SK-N-SH (cell line): ENCODE measurements around the gene DNHD1. TPM values are rescaled to one million over a fixed set of nuclear protein-coding genes. Genes with fewer than 3 reads are reported as not detected.

Source experiments
- CTCF ChIA-PET: fragments of 300-600, 350-600 bp; formaldehyde crosslinking; extraction: SDS; loops from one replicate; lab custom pipeline; 2021; lab: Yijun Ruan, JAX
- POLR2A ChIA-PET: fragments of 350-600 bp; sonication (Branson Sonifier 250); formaldehyde crosslinking; extraction: SDS; loops from one replicate; lab custom pipeline; 2020; ENCODE audit warnings: antibody characterized with exemption, inconsistent platforms; lab: Yijun Ruan, JAX
- DNase-seq: peaks from one replicate; pipeline ENCODE4 v3.0.0; 2012
- H2AFZ ChIP-seq: fragments of 200-600 bp; sonication (generic); 2 replicates; pipeline ENCODE4 v1.8.1; 2016; ENCODE audit warnings: antibody characterized with exemption, mild to moderate bottlenecking, low read depth
- H3F3A ChIP-seq: fragments of 200-600 bp; sonication (generic); replicated peaks from 2 replicates; pipeline ENCODE3; 2016; ENCODE audit warnings: antibody characterized with exemption, mild to moderate bottlenecking; ENCODE audit not compliant: insufficient read depth
- H3K27ac ChIP-seq, 2 experiments: fragments of 200-500 bp in 1 of 2; fragments of 200-600 bp in 1 of 2; sonication (Bioruptor generic) in 1 of 2; sonication (generic), shearing (Covaris generic) in 1 of 2; 2 replicates each; pipeline versions ENCODE4 v1.5.1 to v1.6.1; 2014 to 2016; ENCODE audit warnings: low read depth in 2 of 2, inconsistent platforms in 1 of 2, low read length in 1 of 2, mild to moderate bottlenecking in 1 of 2, mixed read lengths in 1 of 2
- H3K27me3 ChIP-seq: fragments of 200-600 bp; sonication (generic), shearing (Covaris generic); 2 replicates; pipeline ENCODE4 v1.6.1; 2016; ENCODE audit warnings: mixed run types; ENCODE audit not compliant: insufficient read depth
- H3K36me3 ChIP-seq, 2 experiments: fragments of 200-500 bp in 1 of 2; fragments of 200-600 bp in 1 of 2; sonication (Bioruptor generic) in 1 of 2; sonication (generic) in 1 of 2; replicated peaks in 1 of 2; 2 replicates each; pipeline versions ENCODE3 to v1.5.1; 2014 to 2016; ENCODE audit warnings: low read length in 1 of 2, mild to moderate bottlenecking in 1 of 2; ENCODE audit not compliant: insufficient read depth in 2 of 2, control insufficient read depth in 1 of 2
- H3K4me1 ChIP-seq, 2 experiments: fragments of 200-500 bp in 1 of 2; fragments of 200-600 bp in 1 of 2; sonication (Bioruptor generic) in 1 of 2; sonication (generic), shearing (Covaris generic) in 1 of 2; 2 replicates each; pipeline versions ENCODE4 v1.5.1 to v1.6.1; 2014 to 2016; ENCODE audit warnings: low read depth in 1 of 2, low read length in 1 of 2, mixed run types in 1 of 2; ENCODE audit not compliant: insufficient read depth in 2 of 2, control insufficient read depth in 1 of 2
- H3K4me2 ChIP-seq: fragments of 200-600 bp; sonication (generic), shearing (Covaris generic); 2 replicates; pipeline ENCODE4 v1.6.1; 2017; ENCODE audit warnings: mixed run types
- H3K4me3 ChIP-seq, 2 experiments: fragments of 200-500 bp in 1 of 2; fragments of 200-600 bp in 1 of 2; sonication (Bioruptor generic) in 1 of 2; sonication (generic), shearing (Covaris generic) in 1 of 2; 2 replicates each; pipeline versions ENCODE4 v1.5.1 to v1.8.1; 2014 to 2016; ENCODE audit warnings: low read depth in 2 of 2, inconsistent platforms in 1 of 2, low read length in 1 of 2, mild to moderate bottlenecking in 1 of 2, mixed read lengths in 1 of 2, moderate library complexity in 1 of 2
- H3K79me2 ChIP-seq: fragments of 200-600 bp; sonication (generic); 2 replicates; pipeline ENCODE4 v1.8.1; 2017; ENCODE audit warnings: mild to moderate bottlenecking; ENCODE audit not compliant: insufficient read depth
- H3K9ac ChIP-seq: fragments of 200-600 bp; sonication (generic); 2 replicates; pipeline ENCODE4 v1.6.1; 2017; ENCODE audit warnings: mixed run types
- H3K9me2 ChIP-seq: fragments of 200-600 bp; sonication (generic); 2 replicates; pipeline ENCODE4 v1.6.1; 2017; ENCODE audit warnings: mixed run types
- H3K9me3 ChIP-seq: fragments of 200-600 bp; sonication (generic); 2 replicates; pipeline ENCODE4 v1.6.1; 2017; ENCODE audit warnings: mixed run types, mild to moderate bottlenecking, moderate library complexity
- H4K20me1 ChIP-seq: fragments of 200-600 bp; sonication (generic); 2 replicates; pipeline ENCODE4 v1.6.1; 2017; ENCODE audit warnings: mild to moderate bottlenecking, mixed run types; ENCODE audit not compliant: insufficient read depth
- EZH2phosphoT487 ChIP-seq: fragments of 200-600 bp; sonication (generic); IDR thresholded peaks from 2 replicates; pipeline ENCODE4 v1.6.1; 2017; ENCODE audit warnings: low read depth, mixed run types, mild to moderate bottlenecking, antibody characterized with exemption, moderate library complexity, borderline replicate concordance
- GATA2 ChIP-seq: sonication (generic); formaldehyde crosslinking; IDR thresholded peaks from 2 replicates; pipeline ENCODE4 v1.5.0; 2020; ENCODE audit warnings: mild to moderate bottlenecking, missing genetic modification reagents
- IRF3 ChIP-seq: fragments of 150-350 bp; IDR thresholded peaks from 2 replicates; pipeline ENCODE4 v1.6.1; 2016; ENCODE audit warnings: mild to moderate bottlenecking, low read depth, low read length
- NRF1 ChIP-seq: IDR thresholded peaks from 2 replicates; pipeline ENCODE4 v1.6.1; 2012; ENCODE audit warnings: low read depth, mild to moderate bottlenecking, low read length
- RAD21 ChIP-seq: IDR thresholded peaks from 2 replicates; pipeline ENCODE4 v1.6.1; 2012; ENCODE audit warnings: mild to moderate bottlenecking, low read length
- RFX5 ChIP-seq: IDR thresholded peaks from 2 replicates; pipeline ENCODE4 v1.6.1; 2012; ENCODE audit warnings: mild to moderate bottlenecking, improper control_type of control experiment, low read length
- TEAD4 ChIP-seq: IDR thresholded peaks from 2 replicates; pipeline ENCODE4 v1.4.0; 2012; ENCODE audit warnings: mild to moderate bottlenecking, borderline replicate concordance; ENCODE audit not compliant: insufficient read depth
- USF2 ChIP-seq: fragments of 150-350 bp; IDR thresholded peaks from 2 replicates; pipeline ENCODE4 v1.6.1; 2017; ENCODE audit warnings: antibody characterized with exemption, low read length, low read depth, borderline replicate concordance
- YY1 ChIP-seq: IDR thresholded peaks from 2 replicates; pipeline ENCODE4 v1.4.0; 2012; ENCODE audit warnings: low read depth, mild to moderate bottlenecking
- WGBS: methylation state at CpG from one replicate; pipeline ENCODE4 v1.1.6; 2017; ENCODE audit warnings: low lambda C conversion rate; 5-methylcytosine and 5-hydroxymethylcytosine counted together
- polyA plus RNA-seq, 3 experiments: library from polyadenylated mRNA; depleted of rRNA; stranded (reverse); fragments of >200 nt; gene quantifications; 2 replicates each; pipeline ENCODE4 v1.2.3, GENCODE V29; 2012
- TF ChIP-seq, protein P1 (sequence below): fragments of 200-600 bp; sonication (generic); IDR thresholded peaks from 2 replicates; pipeline ENCODE4 v1.6.1; 2017; ENCODE audit warnings: antibody characterized with exemption, mild to moderate bottlenecking, moderate library complexity
- TF ChIP-seq, protein P2 (sequence below): IDR thresholded peaks from 2 replicates; pipeline ENCODE4 v1.6.1; 2012; ENCODE audit warnings: mild to moderate bottlenecking, low read depth, low read length, moderate library complexity

DNHD1 gene
- polyA plus RNA-seq, 1 of the 3 experiments (the other 2 are of a cell fraction): 5.3 TPM

- TF ChIP-seq EZH2phosphoT487 (no peak), IRF3 (no peak), RFX5 (no peak)
Measured at GRCh38 chr11:6553634-6554033, 56.6 kb downstream of the DNHD1 start (continued).

DNA sequence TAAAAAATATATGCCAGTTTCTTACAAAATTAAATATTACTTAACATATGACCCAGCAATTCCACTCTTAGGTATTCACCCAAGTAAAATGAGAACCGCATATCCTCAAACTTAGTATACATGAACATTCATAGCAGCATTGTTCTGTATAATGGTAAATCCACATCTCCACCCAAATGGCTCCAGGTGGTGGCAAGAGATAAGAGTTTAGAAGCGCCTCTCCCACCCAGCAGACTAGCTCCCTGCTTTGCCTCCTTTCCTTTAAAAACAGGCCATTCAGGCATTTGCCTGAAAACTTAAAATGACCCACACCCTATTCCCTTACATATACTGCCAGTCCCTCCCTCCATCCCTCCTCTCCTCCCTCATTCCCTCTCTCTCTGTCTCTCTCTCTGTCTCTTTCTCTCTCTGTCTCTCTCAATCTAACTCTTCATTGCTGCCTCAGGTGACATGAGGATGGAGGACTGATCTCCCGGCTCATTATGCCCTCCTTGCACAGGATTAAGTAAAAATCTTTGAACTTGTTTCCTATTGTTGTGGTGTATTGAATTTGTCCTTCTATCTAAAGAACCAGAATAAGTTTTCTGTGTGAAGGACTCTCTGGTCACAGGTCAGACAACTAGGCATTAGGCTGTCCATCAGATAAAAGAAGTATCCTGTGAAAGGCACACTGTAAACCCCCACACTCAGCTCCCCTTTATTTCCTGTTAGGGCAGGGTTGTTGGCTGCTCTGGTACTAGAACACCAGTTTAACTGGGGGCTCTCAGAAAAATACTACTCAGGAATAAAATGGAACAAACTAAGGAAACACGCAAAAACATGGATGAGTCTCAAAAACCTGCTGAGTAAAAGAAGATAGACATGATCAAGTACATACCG, 58.0 kb downstream of the DNHD1 start:
- no peak overlapping the region for H3K4me3 ChIP-seq
- no peak for DNase-seq
- no peak overlapping the region for H3K27ac ChIP-seq
- no peak overlapping the region for H2AFZ ChIP-seq
- ChIA-PET CTCF (interaction anchor here (2.1 kb wide), 1 partner anchor 24 kb away, joined by 6 read pairs; no protein-coding TSS in a partner anchor), POLR2A (no interaction called here)
- TF ChIP-seq RAD21: no peak
- TF ChIP-seq YY1: no peak
- TF ChIP-seq, protein P1, sequence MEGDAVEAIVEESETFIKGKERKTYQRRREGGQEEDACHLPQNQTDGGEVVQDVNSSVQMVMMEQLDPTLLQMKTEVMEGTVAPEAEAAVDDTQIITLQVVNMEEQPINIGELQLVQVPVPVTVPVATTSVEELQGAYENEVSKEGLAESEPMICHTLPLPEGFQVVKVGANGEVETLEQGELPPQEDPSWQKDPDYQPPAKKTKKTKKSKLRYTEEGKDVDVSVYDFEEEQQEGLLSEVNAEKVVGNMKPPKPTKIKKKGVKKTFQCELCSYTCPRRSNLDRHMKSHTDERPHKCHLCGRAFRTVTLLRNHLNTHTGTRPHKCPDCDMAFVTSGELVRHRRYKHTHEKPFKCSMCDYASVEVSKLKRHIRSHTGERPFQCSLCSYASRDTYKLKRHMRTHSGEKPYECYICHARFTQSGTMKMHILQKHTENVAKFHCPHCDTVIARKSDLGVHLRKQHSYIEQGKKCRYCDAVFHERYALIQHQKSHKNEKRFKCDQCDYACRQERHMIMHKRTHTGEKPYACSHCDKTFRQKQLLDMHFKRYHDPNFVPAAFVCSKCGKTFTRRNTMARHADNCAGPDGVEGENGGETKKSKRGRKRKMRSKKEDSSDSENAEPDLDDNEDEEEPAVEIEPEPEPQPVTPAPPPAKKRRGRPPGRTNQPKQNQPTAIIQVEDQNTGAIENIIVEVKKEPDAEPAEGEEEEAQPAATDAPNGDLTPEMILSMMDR: no peak
- TF ChIP-seq TEAD4: no peak
- TF ChIP-seq, protein P2, sequence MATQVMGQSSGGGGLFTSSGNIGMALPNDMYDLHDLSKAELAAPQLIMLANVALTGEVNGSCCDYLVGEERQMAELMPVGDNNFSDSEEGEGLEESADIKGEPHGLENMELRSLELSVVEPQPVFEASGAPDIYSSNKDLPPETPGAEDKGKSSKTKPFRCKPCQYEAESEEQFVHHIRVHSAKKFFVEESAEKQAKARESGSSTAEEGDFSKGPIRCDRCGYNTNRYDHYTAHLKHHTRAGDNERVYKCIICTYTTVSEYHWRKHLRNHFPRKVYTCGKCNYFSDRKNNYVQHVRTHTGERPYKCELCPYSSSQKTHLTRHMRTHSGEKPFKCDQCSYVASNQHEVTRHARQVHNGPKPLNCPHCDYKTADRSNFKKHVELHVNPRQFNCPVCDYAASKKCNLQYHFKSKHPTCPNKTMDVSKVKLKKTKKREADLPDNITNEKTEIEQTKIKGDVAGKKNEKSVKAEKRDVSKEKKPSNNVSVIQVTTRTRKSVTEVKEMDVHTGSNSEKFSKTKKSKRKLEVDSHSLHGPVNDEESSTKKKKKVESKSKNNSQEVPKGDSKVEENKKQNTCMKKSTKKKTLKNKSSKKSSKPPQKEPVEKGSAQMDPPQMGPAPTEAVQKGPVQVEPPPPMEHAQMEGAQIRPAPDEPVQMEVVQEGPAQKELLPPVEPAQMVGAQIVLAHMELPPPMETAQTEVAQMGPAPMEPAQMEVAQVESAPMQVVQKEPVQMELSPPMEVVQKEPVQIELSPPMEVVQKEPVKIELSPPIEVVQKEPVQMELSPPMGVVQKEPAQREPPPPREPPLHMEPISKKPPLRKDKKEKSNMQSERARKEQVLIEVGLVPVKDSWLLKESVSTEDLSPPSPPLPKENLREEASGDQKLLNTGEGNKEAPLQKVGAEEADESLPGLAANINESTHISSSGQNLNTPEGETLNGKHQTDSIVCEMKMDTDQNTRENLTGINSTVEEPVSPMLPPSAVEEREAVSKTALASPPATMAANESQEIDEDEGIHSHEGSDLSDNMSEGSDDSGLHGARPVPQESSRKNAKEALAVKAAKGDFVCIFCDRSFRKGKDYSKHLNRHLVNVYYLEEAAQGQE: no peak
- TF ChIP-seq USF2: no peak
- no peak for TF ChIP-seq NRF1
- TF ChIP-seq GATA2: no peak
- no peak overlapping the region for H3K4me2 ChIP-seq
- H3K79me2 ChIP-seq: no peaks in the 10 kb centered on the region
- no peaks in the 10 kb centered on the region for H3F3A ChIP-seq
- H3K9ac ChIP-seq: no peak overlapping the region
- no peaks in the 10 kb centered on the region for H3K4me1 ChIP-seq
- H3K36me3 ChIP-seq: no peaks in the 10 kb centered on the region
- WGBS: 92% methylated on average over 5 of the region's 5 CpGs
- no peaks in the 10 kb centered on the region for H3K27me3 ChIP-seq
- H4K20me1 ChIP-seq: no peaks in the 10 kb centered on the region
- H3K9me3 ChIP-seq: no peaks in the 10 kb centered on the region
- no peaks in the 10 kb centered on the region for H3K9me2 ChIP-seq
